ENCODE data around the gene RELN.

Gene RELN

GRCh38 chr7:103854611-103855010 is 134.8 kb downstream of the RELN start:
- H3K27ac ChIP-seq = no peak overlapping the region
- TF ChIP-seq CTCF (IDR thresholded peaks at IDR 0.05) (no peak), ZFX (IDR thresholded peaks at IDR 0.05; ENCODE audit: borderline replicate concordance) (no peak)

- H3K27ac ChIP-seq = no peak overlapping the region
- no peak for TF ChIP-seq CTCF (IDR thresholded peaks at IDR 0.05)
- TF ChIP-seq ZFX (IDR thresholded peaks at IDR 0.05; ENCODE audit: borderline replicate concordance) = no peak
Measured at GRCh38 chr7:103851357-103851756, 138.1 kb downstream of the RELN start.

GRCh38 chr7:103843689-103844480 is 145.6 kb downstream of the RELN start:
- no peak overlapping the region for H3K27ac ChIP-seq
- TF ChIP-seq CTCF (IDR thresholded peaks at IDR 0.05) (no peak), ZFX (IDR thresholded peaks at IDR 0.05; ENCODE audit: borderline replicate concordance) (no peak)

GRCh38 chr7:103833401-103833800 is 156.1 kb downstream of the RELN start:
- no peak overlapping the region for H3K27ac ChIP-seq
- TF ChIP-seq ZFX (IDR thresholded peaks at IDR 0.05; ENCODE audit: borderline replicate concordance) (no peak), CTCF (IDR thresholded peaks at IDR 0.05) (no peak)

- TF ChIP-seq ZFX (IDR thresholded peaks at IDR 0.05; ENCODE audit: borderline replicate concordance) (no peak), CTCF (IDR thresholded peaks at IDR 0.05) (no peak)
Measured at GRCh38 chr7:103832438-103832837, 157.0 kb downstream of the RELN start.

GRCh38 chr7:103824251-103824650 is 165.2 kb downstream of the RELN start:
- H3K27ac ChIP-seq = no peak overlapping the region
- no peak for TF ChIP-seq ZFX (IDR thresholded peaks at IDR 0.05; ENCODE audit: borderline replicate concordance)
- TF ChIP-seq CTCF (IDR thresholded peaks at IDR 0.05) = no peak

More at GRCh38 chr7:103832438-103832837, 157.0 kb downstream of the RELN start:
- H3K27ac ChIP-seq = no peak overlapping the region

GRCh38 chr7:103823084-103823483 is 166.4 kb downstream of the RELN start:
- H3K27ac ChIP-seq = no peak overlapping the region
- TF ChIP-seq ZFX (IDR thresholded peaks at IDR 0.05; ENCODE audit: borderline replicate concordance) (no peak), CTCF (IDR thresholded peaks at IDR 0.05) (no peak)

Measured in 22Rv1 (cell line).